ENCODE measurements around the gene CDC25C. TPM values are rescaled to one million over a fixed set of nuclear protein-coding genes. Genes with fewer than 3 reads are reported as not detected.

CDC25C gene
- total and polyA plus RNA-seq, 9 of the 15 experiments (the other 6 are each of a cell fraction or from before 2014, with no cell fraction given), result 19.1 to 63.7 (median 31.9) TPM

GRCh38 chr5:138331449-138332368, at the start of gene CDC25C (continued):
- peak; percentile 57; the same call in 1 of the 2 replicates for TF ChIP-seq MGA (IDR thresholded peaks at IDR 0.05)
- TF ChIP-seq NFATC3 (IDR thresholded peaks at IDR 0.05), result no peak
- TF ChIP-seq ZNF76 (CRISPR knock-in tag; IDR thresholded peaks at IDR 0.05; ENCODE audit: borderline replicate concordance), result no peak
- TF ChIP-seq USF2 (CRISPR knock-in tag; IDR thresholded peaks at IDR 0.05), result no peak
- TF ChIP-seq PURB (CRISPR knock-in tag; IDR thresholded peaks at IDR 0.05; ENCODE audit: low read depth), result no peak
- TF ChIP-seq ZFPM2 (CRISPR knock-in tag; IDR thresholded peaks at IDR 0.05), result no peak
- TF ChIP-seq U2AF2 (optimal IDR thresholded peaks at IDR 0.05; ENCODE audit: low read depth, low read length), result no peak
- TF ChIP-seq TRIM24 (IDR thresholded peaks at IDR 0.05), result no peak
- TF ChIP-seq GATAD2A (IDR thresholded peaks at IDR 0.05), result 0 out of 2 replicates have a peak, but pooled peaks have one; percentile 14
- no peak for TF ChIP-seq BCOR (IDR thresholded peaks at IDR 0.05)
- TF ChIP-seq HEY1 (CRISPR knock-in tag; IDR thresholded peaks at IDR 0.05; ENCODE audit: borderline replicate concordance), result no peak
- peak; percentile 90 for TF ChIP-seq C11orf30 (IDR thresholded peaks at IDR 0.05; ENCODE audit: low read depth)
- TF ChIP-seq CBX8 (IDR thresholded peaks at IDR 0.05; ENCODE audit: borderline replicate concordance, extremely low read depth, low read depth, low read length, poor library complexity, severe bottlenecking), result no peak
- TF ChIP-seq TAF1 (IDR thresholded peaks at IDR 0.05; ENCODE audit: control insufficient read depth, extremely low read depth, insufficient read depth, low read length, severe bottlenecking), result peak; percentile 64
- TF ChIP-seq HCFC1 (IDR thresholded peaks at IDR 0.05; ENCODE audit: low read depth, low read length), result peak; percentile 32; the same call in 1 of the 2 replicates
- TF ChIP-seq ZNF282 (CRISPR knock-in tag; IDR thresholded peaks at IDR 0.05), result no peak

All from K562 (cell line).